ENCODE results near the gene TTLL9.

- no peak for TF ChIP-seq POLR2A (IDR thresholded peaks at IDR 0.05)
- no peak for TF ChIP-seq CTCF (IDR thresholded peaks at IDR 0.05)
Observed at GRCh38 chr20:31934968-31935764, 64.7 kb downstream of the TTLL9 start.

Data from lower leg skin (tissue), 3 donors.